ENCODE data around the gene SLF2. TPM values are rescaled to one million over a fixed set of nuclear protein-coding genes. Genes with fewer than 3 reads are reported as not detected.
A peak's percentile ranks its signal among the peaks of the same experiment; 100 is the strongest.

Gene SLF2
- total and polyA plus RNA-seq, 4 donors = 34.1 to 64.2 (median 41.9) TPM

- no peaks in the 10 kb centered on the region for H3K27me3 ChIP-seq (ENCODE audit: control insufficient read depth, insufficient read depth, low read length)
- peaks cover 50% of the 10 kb centered on the region for H3K36me3 ChIP-seq (ENCODE audit: control insufficient read depth, insufficient read depth, low read length)
- DNase-seq (ENCODE audit: low read depth in 4 of 6, low spot score in 6 of 6) = no peak
- no peak overlapping the region for H3K4me3 ChIP-seq (ENCODE audit: low read depth, low read length)
- H3K27ac ChIP-seq (ENCODE audit: low read depth, low read length) = no peak overlapping the region
- peaks cover 39% of the 10 kb centered on the region for H3K4me1 ChIP-seq (ENCODE audit: control insufficient read depth, insufficient read depth, low read length)
- H3K9me3 ChIP-seq (ENCODE audit: control insufficient read depth, insufficient read depth, low read length) = no peaks in the 10 kb centered on the region
- 68% methylated on average over 11 of the region's 13 CpGs for WGBS (ENCODE audit: insufficient coverage)
These were observed 95.4 kb downstream of the SLF2 start for GRCh38 chr10:101007915-101008822.

- no peak for DNase-seq (ENCODE audit: low read depth in 4 of 6, low spot score in 6 of 6)
- no peak overlapping the region for H3K27ac ChIP-seq (ENCODE audit: low read depth, low read length)
- no peak overlapping the region for H3K4me3 ChIP-seq (ENCODE audit: low read depth, low read length)
- WGBS (ENCODE audit: insufficient coverage) = 84% methylated on average over 4 of the region's 6 CpGs
- H3K27me3 ChIP-seq (ENCODE audit: control insufficient read depth, insufficient read depth, low read length) = no peaks in the 10 kb centered on the region
- peaks cover 42% of the 10 kb centered on the region for H3K4me1 ChIP-seq (ENCODE audit: control insufficient read depth, insufficient read depth, low read length)
- peaks cover 42% of the 10 kb centered on the region for H3K36me3 ChIP-seq (ENCODE audit: control insufficient read depth, insufficient read depth, low read length)
- H3K9me3 ChIP-seq (ENCODE audit: control insufficient read depth, insufficient read depth, low read length) = no peaks in the 10 kb centered on the region
These were observed 96.2 kb downstream of the SLF2 start for GRCh38 chr10:101008823-101009423.

GRCh38 chr10:101010329-101010728 lies 97.6 kb downstream of the SLF2 start:
- WGBS (ENCODE audit: insufficient coverage) = 94% methylated on average over 17 of the region's 22 CpGs
- no peak for DNase-seq (ENCODE audit: low read depth in 4 of 6, low spot score in 6 of 6)
- Histone ChIP-seq H3K27me3 (ENCODE audit: control insufficient read depth, insufficient read depth, low read length) (no peaks in the 10 kb centered on the region), H3K9me3 (ENCODE audit: control insufficient read depth, insufficient read depth, low read length) (no peaks in the 10 kb centered on the region), H3K27ac (ENCODE audit: low read depth, low read length) (no peak overlapping the region), H3K4me1 (ENCODE audit: control insufficient read depth, insufficient read depth, low read length) (peaks cover 44% of the 10 kb centered on the region), H3K36me3 (ENCODE audit: control insufficient read depth, insufficient read depth, low read length) (peaks cover 31% of the 10 kb centered on the region), H3K4me3 (ENCODE audit: low read depth, low read length) (no peak overlapping the region)

- H3K27ac ChIP-seq (ENCODE audit: low read depth, low read length) = no peak overlapping the region
- no peaks in the 10 kb centered on the region for H3K9me3 ChIP-seq (ENCODE audit: control insufficient read depth, insufficient read depth, low read length)
- H3K4me1 ChIP-seq (ENCODE audit: control insufficient read depth, insufficient read depth, low read length) = peaks cover 36% of the 10 kb centered on the region
- peaks cover 10% of the 10 kb centered on the region for H3K27me3 ChIP-seq (ENCODE audit: control insufficient read depth, insufficient read depth, low read length)
- H3K36me3 ChIP-seq (ENCODE audit: control insufficient read depth, insufficient read depth, low read length) = peaks cover 19% of the 10 kb centered on the region
- WGBS (ENCODE audit: insufficient coverage) = 47% methylated on average over 14 of the region's 22 CpGs
- no peak overlapping the region for H3K4me3 ChIP-seq (ENCODE audit: low read depth, low read length)
- no peak for DNase-seq (ENCODE audit: low read depth in 4 of 6, low spot score in 6 of 6)
These were observed 99.0 kb downstream of the SLF2 start for GRCh38 chr10:101011517-101012423.

GRCh38 chr10:101012525-101013364 lies 100.0 kb downstream of the SLF2 start:
- peaks cover 17% of the 10 kb centered on the region for H3K27me3 ChIP-seq (ENCODE audit: control insufficient read depth, insufficient read depth, low read length)
- H3K36me3 ChIP-seq (ENCODE audit: control insufficient read depth, insufficient read depth, low read length) = peaks cover 11% of the 10 kb centered on the region
- WGBS (ENCODE audit: insufficient coverage) = 20% methylated on average over 9 of the region's 14 CpGs
- no peak overlapping the region for H3K27ac ChIP-seq (ENCODE audit: low read depth, low read length)
- H3K9me3 ChIP-seq (ENCODE audit: control insufficient read depth, insufficient read depth, low read length) = no peaks in the 10 kb centered on the region
- H3K4me1 ChIP-seq (ENCODE audit: control insufficient read depth, insufficient read depth, low read length) = peaks cover 28% of the 10 kb centered on the region
- no peak overlapping the region for H3K4me3 ChIP-seq (ENCODE audit: low read depth, low read length)
- DNase-seq (ENCODE audit: low read depth in 4 of 6, low spot score in 6 of 6) = peak in 4 of 6 donors; percentile 48 to 91 (median 72)

GRCh38 chr10:101013365-101013825 lies 100.6 kb downstream of the SLF2 start:
- Histone ChIP-seq H3K27me3 (ENCODE audit: control insufficient read depth, insufficient read depth, low read length) (peaks cover 23% of the 10 kb centered on the region), H3K4me3 (ENCODE audit: low read depth, low read length) (no peak overlapping the region), H3K27ac (ENCODE audit: low read depth, low read length) (no peak overlapping the region), H3K9me3 (ENCODE audit: control insufficient read depth, insufficient read depth, low read length) (no peaks in the 10 kb centered on the region), H3K4me1 (ENCODE audit: control insufficient read depth, insufficient read depth, low read length) (peaks cover 23% of the 10 kb centered on the region), H3K36me3 (ENCODE audit: control insufficient read depth, insufficient read depth, low read length) (peaks cover 8% of the 10 kb centered on the region)
- 69% methylated on average over 9 of the region's 9 CpGs for WGBS (ENCODE audit: insufficient coverage)
- no peak for DNase-seq (ENCODE audit: low read depth in 4 of 6, low spot score in 6 of 6)

GRCh38 chr10:101014230-101014884 lies 101.6 kb downstream of the SLF2 start:
- Histone ChIP-seq H3K4me1 (ENCODE audit: control insufficient read depth, insufficient read depth, low read length) (peaks cover 23% of the 10 kb centered on the region), H3K27ac (ENCODE audit: low read depth, low read length) (no peak overlapping the region), H3K4me3 (ENCODE audit: low read depth, low read length) (no peak overlapping the region), H3K9me3 (ENCODE audit: control insufficient read depth, insufficient read depth, low read length) (no peaks in the 10 kb centered on the region), H3K36me3 (ENCODE audit: control insufficient read depth, insufficient read depth, low read length) (peaks cover 2% of the 10 kb centered on the region), H3K27me3 (ENCODE audit: control insufficient read depth, insufficient read depth, low read length) (peaks cover 32% of the 10 kb centered on the region)
- DNase-seq (ENCODE audit: low read depth in 4 of 6, low spot score in 6 of 6) = peak in 4 of 6 donors; percentile 37 to 83 (median 60)
- 22% methylated on average over 10 of the region's 11 CpGs for WGBS (ENCODE audit: insufficient coverage)
